HUES6 (cell line): ENCODE measurements around the gene VDAC1.

ENCODE experiments used
- H3K27ac ChIP-seq: 2 replicates; pipeline ENCODE4 v1.7.0; 2013; ENCODE audit warnings: low read depth, mild to moderate bottlenecking, low read length, inconsistent platforms
- H3K27me3 ChIP-seq: 2 replicates; pipeline ENCODE4 v1.6.1; 2013; ENCODE audit warnings: low read length; ENCODE audit not compliant: control insufficient read depth, insufficient read depth
- H3K36me3 ChIP-seq: 2 replicates; pipeline ENCODE4 v1.6.1; 2013; ENCODE audit warnings: low read length; ENCODE audit not compliant: control insufficient read depth, insufficient read depth
- H3K4me1 ChIP-seq: 2 replicates; pipeline ENCODE4 v1.6.1; 2013; ENCODE audit warnings: low read length; ENCODE audit not compliant: control insufficient read depth, insufficient read depth
- H3K4me3 ChIP-seq: 2 replicates; pipeline ENCODE4 v1.5.1; 2013; ENCODE audit warnings: low read depth, low read length
- H3K9ac ChIP-seq: one replicate; pipeline ENCODE4 v1.6.1; 2013; ENCODE audit warnings: mild to moderate bottlenecking, low read length
- H3K9me3 ChIP-seq: 2 replicates; pipeline ENCODE4 v1.6.1; 2013; ENCODE audit warnings: low read depth, low read length; ENCODE audit not compliant: control insufficient read depth, insufficient read depth

VDAC1 gene

DNA sequence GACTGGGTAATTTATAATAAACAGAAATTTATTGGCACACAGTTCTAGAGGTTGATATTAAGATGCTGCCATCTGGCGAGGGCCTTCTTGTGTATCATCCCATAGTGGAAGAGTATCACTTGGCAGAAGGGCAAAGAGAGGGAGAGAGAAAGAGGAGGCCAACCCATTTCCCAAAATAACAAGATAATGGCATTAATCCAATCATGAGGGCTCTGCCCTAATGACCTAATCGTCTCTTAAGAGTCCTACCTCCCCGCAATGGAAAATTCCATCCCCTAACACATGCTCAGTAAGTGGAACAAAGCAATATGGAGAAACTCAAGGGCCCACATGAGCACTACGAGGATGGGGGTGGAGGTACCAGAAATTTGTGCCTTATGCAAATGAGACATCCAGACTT, 17.6 kb upstream of the VDAC1 start:
- Histone ChIP-seq H3K4me1 (peaks cover 14% of the 10 kb centered on the region), H3K9me3 (no peaks in the 10 kb centered on the region), H3K4me3 (no peak overlapping the region), H3K9ac (no peak overlapping the region), H3K36me3 (no peaks in the 10 kb centered on the region), H3K27me3 (no peaks in the 10 kb centered on the region), H3K27ac (no peak overlapping the region)

- no peaks in the 10 kb centered on the region for H3K9me3 ChIP-seq
- H3K4me3 ChIP-seq, result no peak overlapping the region
- H3K27ac ChIP-seq, result no peak overlapping the region
- H3K9ac ChIP-seq, result no peak overlapping the region
- no peaks in the 10 kb centered on the region for H3K27me3 ChIP-seq
- peaks cover 7% of the 10 kb centered on the region for H3K4me1 ChIP-seq
- no peaks in the 10 kb centered on the region for H3K36me3 ChIP-seq
Observed at GRCh38 chr5:134020188-134020587, 15.4 kb upstream of the VDAC1 start.

- H3K27ac ChIP-seq, result no peak overlapping the region
- H3K9ac ChIP-seq, result no peak overlapping the region
- peaks cover 7% of the 10 kb centered on the region for H3K4me1 ChIP-seq
- no peak overlapping the region for H3K4me3 ChIP-seq
- H3K27me3 ChIP-seq, result no peaks in the 10 kb centered on the region
- no peaks in the 10 kb centered on the region for H3K36me3 ChIP-seq
- H3K9me3 ChIP-seq, result no peaks in the 10 kb centered on the region
Observed at GRCh38 chr5:134019636-134020035, 14.9 kb upstream of the VDAC1 start.

DNA sequence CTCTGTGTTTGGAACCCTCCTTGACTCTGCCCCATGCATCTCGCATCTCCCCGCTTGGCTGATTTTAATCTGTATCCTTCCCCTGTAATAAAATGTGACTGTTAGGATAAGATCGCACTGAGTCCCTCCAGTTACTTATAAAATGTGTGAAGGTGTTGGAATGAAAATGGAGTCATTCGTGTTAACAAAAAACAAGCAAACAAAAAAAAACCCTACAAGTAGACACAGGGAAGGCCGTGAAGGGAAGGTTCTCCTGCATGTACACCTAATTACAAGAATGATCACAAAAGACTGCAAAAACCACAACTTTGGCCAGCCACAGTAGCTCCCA, 14.2 kb upstream of the VDAC1 start:
- peaks cover 7% of the 10 kb centered on the region for H3K4me1 ChIP-seq
- no peaks in the 10 kb centered on the region for H3K9me3 ChIP-seq
- no peaks in the 10 kb centered on the region for H3K27me3 ChIP-seq
- H3K4me3 ChIP-seq, result no peak overlapping the region
- no peak overlapping the region for H3K9ac ChIP-seq
- no peaks in the 10 kb centered on the region for H3K36me3 ChIP-seq
- H3K27ac ChIP-seq, result no peak overlapping the region

DNA sequence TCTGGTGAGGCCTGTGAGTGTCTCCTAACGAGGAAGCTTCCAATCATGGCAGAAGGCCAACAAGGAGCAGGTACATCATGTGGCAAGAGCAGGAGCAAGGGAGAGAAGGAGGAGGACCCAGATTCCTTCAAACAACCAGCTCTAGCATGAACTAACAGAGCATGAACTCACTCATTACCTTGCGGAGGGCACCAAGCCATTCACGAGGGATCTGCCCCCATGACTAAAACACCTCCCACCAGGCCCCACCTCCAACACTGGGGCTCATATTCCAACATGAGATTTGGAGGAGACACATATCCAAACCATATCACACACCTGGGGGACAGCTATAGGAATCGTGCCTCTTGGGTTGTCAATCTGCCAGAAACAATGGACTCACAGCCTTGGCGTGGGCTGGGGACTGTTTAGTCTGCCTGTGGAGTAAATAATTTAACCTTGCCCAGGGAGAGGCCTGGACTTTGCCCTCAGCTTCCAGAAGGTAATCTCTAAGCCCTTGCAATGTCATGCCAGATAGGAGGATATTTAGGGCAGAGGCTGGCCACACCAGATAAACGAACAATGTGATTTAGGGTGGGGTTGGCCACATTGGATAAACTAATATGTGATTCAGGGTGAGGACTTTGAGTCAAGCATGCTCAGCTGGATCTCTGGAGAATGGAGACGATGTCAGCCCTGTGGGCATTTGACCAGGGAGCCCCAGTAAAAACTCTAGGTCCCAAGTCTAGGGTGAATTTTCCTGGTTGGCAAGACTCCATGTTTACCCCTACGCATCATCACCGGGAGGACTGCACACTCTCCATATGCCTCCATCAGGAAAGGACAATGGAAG, 13.6 kb upstream of the VDAC1 start:
- Histone ChIP-seq H3K4me3 (no peak overlapping the region), H3K9me3 (no peaks in the 10 kb centered on the region), H3K27ac (no peak overlapping the region), H3K36me3 (no peaks in the 10 kb centered on the region), H3K9ac (no peak overlapping the region), H3K27me3 (no peaks in the 10 kb centered on the region), H3K4me1 (peaks cover 7% of the 10 kb centered on the region)

DNA sequence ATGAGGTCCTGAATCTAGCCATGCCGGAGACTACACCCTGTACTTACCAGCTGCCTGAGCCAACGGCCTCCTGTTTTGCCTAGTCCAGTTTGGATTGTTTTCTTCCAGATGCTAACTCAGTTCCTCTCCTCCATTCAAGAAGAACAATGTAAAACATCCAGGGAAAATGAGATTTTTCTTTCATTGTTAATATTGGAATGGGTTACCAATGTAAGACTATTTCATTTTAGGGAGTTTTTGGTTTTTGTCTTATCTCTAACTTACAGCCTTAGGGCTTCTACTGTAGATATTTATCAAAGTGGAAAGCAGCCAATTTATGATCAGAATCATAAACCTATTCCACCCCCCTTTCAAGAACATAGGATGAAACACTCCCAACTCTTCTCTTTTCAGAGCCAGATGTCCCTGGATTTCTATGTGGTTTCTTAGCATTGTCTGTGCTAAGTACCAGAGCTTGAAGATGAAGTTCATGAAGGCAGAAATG, 3.5 kb upstream of the VDAC1 start:
- Histone ChIP-seq H3K9ac (no peak overlapping the region), H3K27me3 (no peaks in the 10 kb centered on the region), H3K4me1 (peaks cover 19% of the 10 kb centered on the region), H3K27ac (no peak overlapping the region), H3K9me3 (no peaks in the 10 kb centered on the region), H3K4me3 (no peak overlapping the region), H3K36me3 (no peaks in the 10 kb centered on the region)

DNA sequence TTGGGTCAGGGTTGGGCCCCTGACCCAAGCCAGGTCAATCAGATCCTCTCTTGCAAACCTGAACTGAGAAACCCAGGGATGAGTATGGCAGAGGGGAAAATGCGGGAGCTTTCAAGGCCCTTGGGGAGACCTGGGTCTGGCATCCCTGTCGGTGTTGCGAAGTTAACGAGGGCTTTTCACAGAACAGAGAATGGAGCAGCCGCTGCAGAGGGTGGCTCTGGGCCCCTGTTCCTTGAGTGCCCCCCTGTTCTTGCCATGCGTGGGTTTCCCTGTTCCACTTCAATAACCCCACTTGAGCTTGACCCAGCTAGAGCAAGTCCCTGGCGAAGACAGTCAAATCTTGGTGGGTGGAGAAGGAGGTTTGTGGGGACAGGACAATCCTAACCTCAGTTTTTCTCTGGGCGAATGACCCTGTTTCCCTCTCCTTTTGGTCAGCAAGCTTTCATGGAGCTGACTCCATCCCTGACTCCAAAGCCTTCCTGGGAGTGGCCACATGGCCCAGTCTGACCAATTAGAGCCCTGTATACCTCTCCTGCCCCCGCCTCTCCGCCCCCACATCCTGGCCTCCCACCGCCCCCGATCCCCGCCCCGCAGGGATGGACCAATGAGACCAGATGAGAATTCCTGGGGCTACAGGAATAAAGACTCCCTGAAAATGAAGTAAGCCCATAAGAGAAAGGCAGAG, 2.9 kb upstream of the VDAC1 start:
- Histone ChIP-seq H3K9ac (no peak overlapping the region), H3K27me3 (no peaks in the 10 kb centered on the region), H3K9me3 (no peaks in the 10 kb centered on the region), H3K4me3 (no peak overlapping the region), H3K4me1 (peaks cover 24% of the 10 kb centered on the region), H3K27ac (no peak overlapping the region), H3K36me3 (no peaks in the 10 kb centered on the region)

GRCh38 chr5:134006115-134006514, 1.3 kb upstream of the VDAC1 start:
- Histone ChIP-seq H3K27ac (no peak overlapping the region), H3K9ac (peak overlapping the region; percentile 95), H3K9me3 (no peaks in the 10 kb centered on the region), H3K4me3 (peak overlapping the region; percentile 99), H3K27me3 (no peaks in the 10 kb centered on the region), H3K36me3 (peaks cover 14% of the 10 kb centered on the region), H3K4me1 (peaks cover 31% of the 10 kb centered on the region)

GRCh38 chr5:134005417-134006061, 764 bp upstream of the VDAC1 start:
- Histone ChIP-seq H3K4me3 (peak overlapping the region; percentile 99), H3K27me3 (no peaks in the 10 kb centered on the region), H3K27ac (peak overlapping the region; percentile 93; the same call in 1 of the 2 replicates)

DNA sequence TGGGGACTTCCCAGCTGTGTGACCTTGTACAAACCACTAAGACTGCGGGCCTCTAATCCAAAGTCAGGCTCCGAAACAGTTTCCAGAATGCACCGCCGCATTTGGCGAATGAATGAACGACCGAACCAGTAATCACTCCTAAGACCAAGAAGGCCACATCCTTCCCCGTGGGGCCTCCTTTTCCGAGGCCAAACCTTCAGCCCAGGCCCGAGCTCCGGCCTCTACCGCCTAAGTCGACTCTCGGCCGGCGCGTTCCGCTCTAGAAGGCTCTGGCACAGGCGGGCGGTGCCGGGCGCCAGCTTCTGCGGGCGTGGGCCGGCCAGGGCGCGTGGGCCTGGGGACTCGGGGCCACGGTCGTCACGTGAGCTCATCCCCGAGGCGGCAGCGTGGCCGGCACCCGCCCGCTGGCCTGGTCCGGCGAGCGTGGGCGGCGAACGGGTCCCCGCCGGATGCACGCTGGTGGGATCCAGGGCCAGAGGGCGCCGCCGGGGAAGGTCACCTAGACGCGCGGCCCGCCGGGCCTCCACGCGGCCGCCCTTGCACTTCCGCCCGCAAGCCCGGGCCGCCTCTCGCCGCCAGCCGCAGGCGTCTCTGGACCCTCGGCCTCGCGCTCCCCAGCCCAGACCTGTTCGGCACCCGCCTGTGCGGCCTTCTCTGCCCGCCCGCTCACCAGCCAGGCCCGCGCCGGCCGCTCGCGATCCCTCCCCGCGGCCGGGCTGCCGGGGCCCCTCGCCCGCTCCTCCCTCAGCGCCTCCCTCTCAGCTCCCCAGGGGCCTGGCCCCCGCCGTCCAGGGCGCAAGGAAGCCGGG, 754 bp downstream of the VDAC1 start:
- Histone ChIP-seq H3K27me3 (no peaks in the 10 kb centered on the region), H3K27ac (peak overlapping the region; percentile 89; the same call in 1 of the 2 replicates), H3K9ac (peak overlapping the region; percentile 95), H3K9me3 (no peaks in the 10 kb centered on the region), H3K4me3 (peak overlapping the region; percentile 99), H3K4me1 (peaks cover 44% of the 10 kb centered on the region), H3K36me3 (peaks cover 18% of the 10 kb centered on the region)

More at GRCh38 chr5:134005417-134006061, 764 bp upstream of the VDAC1 start:
- Histone ChIP-seq H3K9ac (peak overlapping the region; percentile 95), H3K4me1 (peaks cover 37% of the 10 kb centered on the region), H3K9me3 (no peaks in the 10 kb centered on the region), H3K36me3 (peaks cover 18% of the 10 kb centered on the region)
